ENCODE data around the gene CHRNB4.
"Not testable (repeated sequence)": the region's sequence is repeated elsewhere in the genome, so short reads cannot be mapped to it uniquely, and the experiment has no call there.

CHRNB4 gene, protein sequence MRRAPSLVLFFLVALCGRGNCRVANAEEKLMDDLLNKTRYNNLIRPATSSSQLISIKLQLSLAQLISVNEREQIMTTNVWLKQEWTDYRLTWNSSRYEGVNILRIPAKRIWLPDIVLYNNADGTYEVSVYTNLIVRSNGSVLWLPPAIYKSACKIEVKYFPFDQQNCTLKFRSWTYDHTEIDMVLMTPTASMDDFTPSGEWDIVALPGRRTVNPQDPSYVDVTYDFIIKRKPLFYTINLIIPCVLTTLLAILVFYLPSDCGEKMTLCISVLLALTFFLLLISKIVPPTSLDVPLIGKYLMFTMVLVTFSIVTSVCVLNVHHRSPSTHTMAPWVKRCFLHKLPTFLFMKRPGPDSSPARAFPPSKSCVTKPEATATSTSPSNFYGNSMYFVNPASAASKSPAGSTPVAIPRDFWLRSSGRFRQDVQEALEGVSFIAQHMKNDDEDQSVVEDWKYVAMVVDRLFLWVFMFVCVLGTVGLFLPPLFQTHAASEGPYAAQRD

DNA sequence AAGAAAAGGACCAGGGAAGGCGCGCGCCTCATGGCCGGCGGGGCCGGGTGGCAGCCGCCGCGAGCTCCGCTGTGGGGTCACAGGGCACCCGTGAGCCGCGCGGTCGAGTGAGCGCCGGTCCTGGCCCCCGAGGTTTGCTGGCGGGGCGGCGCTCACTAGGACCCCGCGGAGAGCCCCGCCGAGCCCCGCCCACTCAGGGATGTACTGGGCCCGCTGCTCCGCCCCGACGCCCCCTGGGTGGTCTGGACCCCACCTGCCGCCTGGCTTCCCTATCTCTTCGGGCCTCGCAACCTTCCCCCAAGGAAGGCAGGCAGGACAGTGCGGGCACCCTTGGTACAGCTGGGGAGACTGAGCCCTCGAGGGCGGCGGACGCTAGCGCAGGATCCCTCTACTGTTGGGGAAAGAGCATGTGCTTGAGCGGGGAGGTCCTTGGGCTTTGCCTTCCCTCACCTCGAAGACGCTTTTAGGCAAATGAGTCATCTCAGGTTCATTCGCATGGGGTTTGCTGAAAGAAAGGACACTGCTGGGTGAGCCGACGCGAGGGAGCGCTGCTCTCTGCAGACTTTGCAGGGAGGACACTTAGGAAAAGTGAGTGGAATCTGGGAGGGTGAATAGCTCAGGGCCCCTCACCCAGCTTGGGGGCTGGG lies at the start of gene CHRNB4:
Gene CHRNB4, minus strand, starts transcription at position 109 of the 647 bp plus-strand sequence. Its CDS starts 77 bp downstream, at position 32.
- POLR2A ChIA-PET, result no interaction called here
- CTCF ChIA-PET, result interaction anchor here (0.9 kb wide), 1 partner anchor 27 kb away, joined by 3 read pairs; no protein-coding TSS in a partner anchor
- TF ChIP-seq, protein P1, sequence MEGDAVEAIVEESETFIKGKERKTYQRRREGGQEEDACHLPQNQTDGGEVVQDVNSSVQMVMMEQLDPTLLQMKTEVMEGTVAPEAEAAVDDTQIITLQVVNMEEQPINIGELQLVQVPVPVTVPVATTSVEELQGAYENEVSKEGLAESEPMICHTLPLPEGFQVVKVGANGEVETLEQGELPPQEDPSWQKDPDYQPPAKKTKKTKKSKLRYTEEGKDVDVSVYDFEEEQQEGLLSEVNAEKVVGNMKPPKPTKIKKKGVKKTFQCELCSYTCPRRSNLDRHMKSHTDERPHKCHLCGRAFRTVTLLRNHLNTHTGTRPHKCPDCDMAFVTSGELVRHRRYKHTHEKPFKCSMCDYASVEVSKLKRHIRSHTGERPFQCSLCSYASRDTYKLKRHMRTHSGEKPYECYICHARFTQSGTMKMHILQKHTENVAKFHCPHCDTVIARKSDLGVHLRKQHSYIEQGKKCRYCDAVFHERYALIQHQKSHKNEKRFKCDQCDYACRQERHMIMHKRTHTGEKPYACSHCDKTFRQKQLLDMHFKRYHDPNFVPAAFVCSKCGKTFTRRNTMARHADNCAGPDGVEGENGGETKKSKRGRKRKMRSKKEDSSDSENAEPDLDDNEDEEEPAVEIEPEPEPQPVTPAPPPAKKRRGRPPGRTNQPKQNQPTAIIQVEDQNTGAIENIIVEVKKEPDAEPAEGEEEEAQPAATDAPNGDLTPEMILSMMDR (IDR thresholded peaks at IDR 0.05; ENCODE audit: control extremely low read depth, extremely low read depth, low read depth, missing control alignments), result no peak
- DNase-seq (ENCODE audit: extremely low spot score), result no peak

DNA sequence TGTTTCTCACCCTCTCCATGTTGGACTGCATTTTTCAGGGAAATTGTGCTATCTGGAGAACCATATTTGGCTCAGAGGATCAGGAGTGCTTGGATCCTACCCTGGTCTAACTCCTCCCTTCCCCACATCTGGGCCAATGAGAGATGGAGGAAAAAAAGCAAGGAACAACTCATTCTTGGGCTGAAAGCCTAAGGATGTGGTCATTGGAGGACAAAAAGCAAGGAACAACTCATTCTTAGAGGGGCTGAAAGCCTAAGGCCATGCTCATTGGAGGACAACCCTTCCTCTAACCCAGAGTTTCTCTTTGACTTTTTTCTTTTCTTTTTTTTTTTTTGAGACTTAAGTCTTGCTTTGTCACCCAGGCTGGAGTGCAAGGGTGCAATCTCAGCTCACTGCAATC lies 48.6 kb upstream of the CHRNB4 start:
- CTCF ChIA-PET, result interaction anchor here (1.0 to 2.4 kb wide), 4 partner anchors 10 to 20 kb away, joined by 3 to 7 read pairs (median 4); no protein-coding TSS in a partner anchor
- no peak for DNase-seq (ENCODE audit: extremely low spot score)
- TF ChIP-seq, protein P1 (IDR thresholded peaks at IDR 0.05; ENCODE audit: control extremely low read depth, extremely low read depth, low read depth, missing control alignments), result no peak
- POLR2A ChIA-PET, result no interaction called here

DNA sequence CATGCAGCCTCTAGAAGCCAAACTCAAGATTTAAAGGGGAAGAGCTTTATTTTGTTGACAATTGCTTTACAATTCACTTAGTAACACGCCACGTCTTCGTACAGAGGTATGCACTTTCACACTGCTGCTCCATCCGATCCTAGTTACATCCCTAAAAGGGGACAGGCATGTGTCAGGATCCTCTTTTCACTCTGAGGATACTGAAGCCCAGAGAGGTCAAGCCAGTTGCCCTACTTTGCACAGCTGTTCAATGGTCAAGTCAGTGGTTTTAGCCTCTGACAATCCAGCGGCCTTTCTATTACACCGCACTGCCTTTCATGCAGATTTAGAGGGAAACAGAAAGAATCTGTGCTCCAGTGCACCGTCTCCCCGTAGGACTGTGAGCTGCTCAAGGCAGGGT lies 44.9 kb upstream of the CHRNB4 start:
- ChIA-PET CTCF (interaction anchor here (1.0 to 1.4 kb wide), 2 partner anchors 11 to 23 kb away, joined by 3 to 4 read pairs; no protein-coding TSS in a partner anchor), POLR2A (no interaction called here)

DNA sequence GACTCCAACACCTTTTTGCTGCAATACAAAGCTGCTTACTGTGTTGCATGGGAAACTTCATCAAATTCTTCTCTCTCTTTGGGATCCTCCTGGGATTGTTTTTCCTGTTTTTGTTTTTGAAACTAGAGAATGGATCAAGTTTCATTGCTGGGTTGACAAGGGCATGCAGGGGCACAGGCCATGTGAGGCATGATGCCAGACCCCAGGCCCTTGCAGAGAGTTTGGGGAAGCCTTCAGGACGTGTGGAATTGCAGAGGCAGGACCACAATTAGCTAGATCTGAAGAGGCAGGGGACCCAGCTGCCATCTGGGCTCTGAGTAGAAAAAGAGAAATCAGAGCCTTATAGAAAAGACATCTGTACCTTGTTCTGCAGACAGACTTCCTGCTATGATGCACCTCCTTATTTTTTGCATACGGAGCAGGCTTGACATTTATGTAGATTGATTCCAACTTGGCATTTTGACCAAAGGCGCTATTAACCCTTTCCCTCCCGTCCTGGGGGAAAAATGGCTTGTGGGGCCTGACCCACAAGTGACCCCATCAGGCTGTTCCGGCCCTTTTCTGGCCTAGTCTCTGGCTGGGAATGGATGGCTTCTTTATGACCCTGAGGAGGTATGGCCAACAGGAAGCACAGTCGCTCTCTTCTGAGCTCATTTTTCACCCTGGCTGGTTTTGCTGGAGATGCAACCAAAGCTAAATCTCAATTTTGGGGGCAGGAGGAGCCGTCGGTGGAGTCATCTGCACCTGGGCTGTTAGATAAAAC lies 44.3 kb upstream of the CHRNB4 start:
- ChIA-PET CTCF (interaction anchor here (0.9 to 1.4 kb wide), 3 partner anchors 11 to 50 kb away, joined by 3 to 4 read pairs (median 3); no protein-coding TSS in a partner anchor), POLR2A (no interaction called here)
- TF ChIP-seq, protein P1 (IDR thresholded peaks at IDR 0.05; ENCODE audit: control extremely low read depth, extremely low read depth, low read depth, missing control alignments), result no peak
- DNase-seq (ENCODE audit: extremely low spot score), result no peak

More for the DNA sequence above, 44.9 kb upstream of the CHRNB4 start:
- TF ChIP-seq, protein P1 (IDR thresholded peaks at IDR 0.05; ENCODE audit: control extremely low read depth, extremely low read depth, low read depth, missing control alignments), result no peak
- DNase-seq (ENCODE audit: extremely low spot score), result no peak

DNA sequence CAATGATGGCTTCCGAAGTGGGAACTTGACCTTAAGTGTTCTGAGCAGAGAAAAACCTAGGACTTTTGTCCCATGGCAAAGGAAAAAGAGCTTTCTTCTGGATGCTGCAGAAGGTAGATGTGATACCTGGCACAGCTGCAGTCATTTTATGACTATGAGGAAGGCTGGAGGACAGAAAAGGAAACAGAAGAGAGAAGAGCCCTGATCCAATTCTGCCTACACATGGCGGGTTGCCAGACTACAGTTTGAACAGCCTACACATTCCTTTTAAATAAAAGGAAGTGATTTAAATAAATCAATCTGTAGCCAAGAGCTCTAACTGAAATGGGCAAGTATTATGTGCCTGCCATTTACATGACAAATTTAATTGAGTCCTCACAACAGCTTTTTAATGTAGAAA lies 43.6 kb upstream of the CHRNB4 start:
- ChIA-PET POLR2A (no interaction called here), CTCF (interaction anchor here (0.9 kb wide), 1 partner anchor 51 kb away, joined by 3 read pairs; no protein-coding TSS in a partner anchor)
- DNase-seq (ENCODE audit: extremely low spot score), result no peak
- TF ChIP-seq, protein P1 (IDR thresholded peaks at IDR 0.05; ENCODE audit: control extremely low read depth, extremely low read depth, low read depth, missing control alignments), result no peak

DNA sequence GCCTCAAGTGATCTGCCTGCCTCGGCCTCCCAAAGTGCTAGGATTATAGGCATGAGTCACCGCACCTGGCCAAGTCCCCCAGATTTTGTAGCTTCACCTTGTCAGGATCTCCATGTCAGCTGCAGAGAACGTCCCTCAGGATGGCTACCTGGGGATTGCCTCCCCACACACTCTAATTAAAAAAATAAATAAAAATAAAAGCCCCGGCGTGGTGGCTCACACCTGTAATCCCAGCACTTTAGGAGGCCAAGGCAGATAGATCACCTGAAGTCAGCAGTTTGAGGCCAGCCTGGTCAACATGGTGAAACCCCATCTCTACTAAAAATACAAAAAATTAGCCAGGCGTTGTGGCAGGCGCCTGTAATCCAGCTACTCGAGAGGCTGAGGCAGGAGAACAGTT lies 42.6 kb upstream of the CHRNB4 start:
- CTCF ChIA-PET; POLR2A ChIA-PET; DNase-seq (ENCODE audit: extremely low spot score): not testable (repeated sequence)

Data from GM10248 (cell line).